Lower leg skin (tissue), 3 donors: ENCODE data around the gene GLRX5.

Experiments used
- POLR2A ChIP-seq, 2 donors: fragments of 450-650 bp; IDR thresholded peaks; one replicate each; pipeline ENCODE4 v1.6.1; 2016 to 2017; ENCODE audit warnings: antibody characterized with exemption in 2 of 2, mild to moderate bottlenecking in 1 of 2, moderate library complexity in 1 of 2
- TF ChIP-seq, protein P1 (sequence below), 3 donors: fragments of 450-650 bp; IDR thresholded peaks; one replicate each; pipeline ENCODE4 v1.5.1; 2016; ENCODE audit warnings: antibody characterized with exemption in 3 of 3, mild to moderate bottlenecking in 3 of 3, moderate library complexity in 2 of 3

- TF ChIP-seq, protein P1, sequence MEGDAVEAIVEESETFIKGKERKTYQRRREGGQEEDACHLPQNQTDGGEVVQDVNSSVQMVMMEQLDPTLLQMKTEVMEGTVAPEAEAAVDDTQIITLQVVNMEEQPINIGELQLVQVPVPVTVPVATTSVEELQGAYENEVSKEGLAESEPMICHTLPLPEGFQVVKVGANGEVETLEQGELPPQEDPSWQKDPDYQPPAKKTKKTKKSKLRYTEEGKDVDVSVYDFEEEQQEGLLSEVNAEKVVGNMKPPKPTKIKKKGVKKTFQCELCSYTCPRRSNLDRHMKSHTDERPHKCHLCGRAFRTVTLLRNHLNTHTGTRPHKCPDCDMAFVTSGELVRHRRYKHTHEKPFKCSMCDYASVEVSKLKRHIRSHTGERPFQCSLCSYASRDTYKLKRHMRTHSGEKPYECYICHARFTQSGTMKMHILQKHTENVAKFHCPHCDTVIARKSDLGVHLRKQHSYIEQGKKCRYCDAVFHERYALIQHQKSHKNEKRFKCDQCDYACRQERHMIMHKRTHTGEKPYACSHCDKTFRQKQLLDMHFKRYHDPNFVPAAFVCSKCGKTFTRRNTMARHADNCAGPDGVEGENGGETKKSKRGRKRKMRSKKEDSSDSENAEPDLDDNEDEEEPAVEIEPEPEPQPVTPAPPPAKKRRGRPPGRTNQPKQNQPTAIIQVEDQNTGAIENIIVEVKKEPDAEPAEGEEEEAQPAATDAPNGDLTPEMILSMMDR (IDR thresholded peaks at IDR 0.05): no peak
- no peak for TF ChIP-seq POLR2A (IDR thresholded peaks at IDR 0.05)
Observed at GRCh38 chr14:95510804-95511203, 24.0 kb upstream of the GLRX5 start.
